Sigmoid colon (tissue), 7 donors: ENCODE results near the gene RPS19BP1. TPM values are rescaled to one million over a fixed set of nuclear protein-coding genes. Genes with fewer than 3 reads are reported as not detected.

Experiments
- DNase-seq: peaks from one replicate; pipeline ENCODE4 v3.0.0-alpha.2; 2019
- H3K27ac ChIP-seq, 4 donors: fragments of 200-600 bp; sonication (generic); one replicate each; pipeline ENCODE4 v1.5.1; 2016 to 2019; ENCODE audit warnings: mild to moderate bottlenecking in 1 of 4
- H3K27me3 ChIP-seq, 3 donors: fragments of 200-600 bp; sonication (generic); one replicate each; pipeline ENCODE4 v1.5.1; 2019; ENCODE audit warnings: mild to moderate bottlenecking in 1 of 3
- H3K36me3 ChIP-seq, 4 donors: fragments of 200-600 bp; sonication (generic); one replicate each; pipeline ENCODE4 v1.5.1; 2016 to 2019
- H3K4me1 ChIP-seq, 4 donors: fragments of 200-600 bp; sonication (generic); one replicate each; pipeline ENCODE4 v1.5.1; 2017 to 2019
- H3K4me3 ChIP-seq, 4 donors: fragments of 200-600 bp; sonication (generic); one replicate each; pipeline ENCODE4 v1.5.1; 2017 to 2019; ENCODE audit warnings: mild to moderate bottlenecking in 2 of 4, moderate library complexity in 1 of 4
- H3K9me3 ChIP-seq, 4 donors: fragments of 200-600 bp in 3 of 4; sonication (generic) in 3 of 4; one replicate each; pipeline versions ENCODE4 v1.5.1 to v1.6.1; 2013 to 2019
- CTCF ChIP-seq, 4 experiments: fragments of 450-650 bp in 3 of 4; fragments of 200-600 bp in 1 of 4; IDR thresholded peaks; one replicate each; pipeline ENCODE4 v1.5.1; 2016 to 2019; ENCODE audit warnings: antibody characterized with exemption in 4 of 4, mild to moderate bottlenecking in 3 of 4, moderate library complexity in 2 of 4
- EP300 ChIP-seq, 4 donors: sonication (generic); formaldehyde crosslinking; IDR thresholded peaks; one replicate each; pipeline ENCODE4 v1.6.1; 2017; ENCODE audit warnings: antibody characterized with exemption in 4 of 4
- POLR2A ChIP-seq, 2 donors: fragments of 450-650 bp; IDR thresholded peaks; one replicate each; pipeline ENCODE4 v1.6.1; 2016; ENCODE audit warnings: antibody characterized with exemption in 2 of 2, mild to moderate bottlenecking in 2 of 2, moderate library complexity in 2 of 2
- POLR2AphosphoS5 ChIP-seq, 4 donors: sonication (generic); formaldehyde crosslinking; IDR thresholded peaks; one replicate each; pipeline ENCODE4 v1.6.1; 2017; ENCODE audit warnings: antibody characterized with exemption in 4 of 4
- WGBS, 2 donors: extraction: QIAGEN DNeasy Blood & Tissue Kit; methylation state at CpG; one replicate each; pipeline ENCODE4 v1.1.7; 2013; 5-methylcytosine and 5-hydroxymethylcytosine counted together
- intact Hi-C: fragments of 100-400 bp; cut with DNase I; formaldehyde crosslinking; loops from one replicate; pipeline ENCODE4 v1.15.1; 2023
- polyA plus RNA-seq, 3 donors: library from polyadenylated mRNA; stranded (reverse); fragments of 200-250 nt; gene quantifications; one replicate each; pipeline ENCODE4 v1.2.3, GENCODE V29; 2013
- total RNA-seq, 4 donors: library from RNA; depleted of rRNA; stranded (reverse); fragments of >200 nt; gene quantifications; one replicate each; pipeline ENCODE4 v1.1.0, GENCODE V29; 2016
- donor health status: healthy with polysubstance abuse.
- donor health status: Bipolar disorder and iron deficiency.
- donor health status: healthy.

The RPS19BP1 gene
- total and polyA plus RNA-seq, 7 donors: 148 to 217 (median 180) TPM

- H3K27me3 ChIP-seq: peaks cover 0 to 16% (median 0%) of the 10 kb centered on the region in 3 donors
- DNase-seq: no peak
- intact Hi-C loops: no loop called here
- H3K4me1 ChIP-seq: no peaks in the 10 kb centered on the region
- H3K9me3 ChIP-seq: no peaks in the 10 kb centered on the region
- WGBS, 2 donors: 70 to 85% methylated on average over 19 of the region's 19 CpGs
- no peak for TF ChIP-seq POLR2A (IDR thresholded peaks at IDR 0.05)
- no peak for TF ChIP-seq POLR2AphosphoS5 (IDR thresholded peaks at IDR 0.05)
- TF ChIP-seq CTCF (IDR thresholded peaks at IDR 0.05): no peak
- no peak for TF ChIP-seq EP300 (IDR thresholded peaks at IDR 0.05)
- H3K36me3 ChIP-seq: no peaks in the 10 kb centered on the region
- H3K4me3 ChIP-seq: no peak overlapping the region
- no peak overlapping the region for H3K27ac ChIP-seq
Observed at GRCh38 chr22:39568278-39568981, 35.9 kb upstream of the RPS19BP1 start.

- intact Hi-C loops: no loop called here
- WGBS, 2 donors: 48 to 62% methylated on average over 14 of the region's 14 CpGs
- H3K27me3 ChIP-seq: peaks cover 0 to 20% (median 0%) of the 10 kb centered on the region in 3 donors
Observed at GRCh38 chr22:39567135-39567946, 34.8 kb upstream of the RPS19BP1 start.

GRCh38 chr22:39565414-39565944 lies 32.9 kb upstream of the RPS19BP1 start:
- 96 to 97% methylated on average over 5 of the region's 5 CpGs for WGBS, 2 donors

More at GRCh38 chr22:39567135-39567946, 34.8 kb upstream of the RPS19BP1 start:
- Histone ChIP-seq H3K4me1 (no peaks in the 10 kb centered on the region), H3K36me3 (no peaks in the 10 kb centered on the region), H3K9me3 (no peaks in the 10 kb centered on the region), H3K4me3 (no peak overlapping the region), H3K27ac (no peak overlapping the region)
- DNase-seq: no peak
- no peak for TF ChIP-seq EP300 (IDR thresholded peaks at IDR 0.05)
- TF ChIP-seq CTCF (IDR thresholded peaks at IDR 0.05): no peak
- TF ChIP-seq POLR2A (IDR thresholded peaks at IDR 0.05): no peak
- no peak for TF ChIP-seq POLR2AphosphoS5 (IDR thresholded peaks at IDR 0.05)

More at GRCh38 chr22:39565414-39565944, 32.9 kb upstream of the RPS19BP1 start:
- DNase-seq: no peak
- H3K27ac ChIP-seq: no peak overlapping the region
- H3K9me3 ChIP-seq: no peaks in the 10 kb centered on the region
- H3K4me3 ChIP-seq: no peak overlapping the region
- H3K27me3 ChIP-seq: peaks cover 0 to 31% (median 0%) of the 10 kb centered on the region in 3 donors
- no peaks in the 10 kb centered on the region for H3K4me1 ChIP-seq
- intact Hi-C loops: no loop called here
- no peak for TF ChIP-seq POLR2A (IDR thresholded peaks at IDR 0.05)
- TF ChIP-seq EP300 (IDR thresholded peaks at IDR 0.05): no peak
- no peak for TF ChIP-seq CTCF (IDR thresholded peaks at IDR 0.05)
- TF ChIP-seq POLR2AphosphoS5 (IDR thresholded peaks at IDR 0.05): no peak
- H3K36me3 ChIP-seq: no peaks in the 10 kb centered on the region
